A204.1 (cell line): ENCODE measurements around the gene NMUR1.
A peak's percentile ranks its signal among the peaks of the same experiment; 100 is the strongest.
"Not testable (repeated sequence)": the region's sequence is repeated elsewhere in the genome, so short reads cannot be mapped to it uniquely, and the experiment has no call there.

Experiments
- FAIRE-seq: peaks from 2 replicates; lab custom pipeline; 2012; peaks lifted over from hg19 to GRCh38; lab: Jason Lieb, UNC

The NMUR1 gene

GRCh38 chr2:231530099-231531011 lies at the start of gene NMUR1:
TSS of gene NMUR1 (minus strand) at chr2:231530445. CDS start at chr2:231530361, 84 bp downstream.
- no peak for FAIRE-seq

GRCh38 chr2:231579560-231579959 lies 49.3 kb upstream of the NMUR1 start:
- FAIRE-seq: no peak

- FAIRE-seq: not testable (repeated sequence)
Observed at GRCh38 chr2:231578655-231579054, 48.4 kb upstream of the NMUR1 start.

- FAIRE-seq: no peak
Observed at GRCh38 chr2:231576465-231576864, 46.2 kb upstream of the NMUR1 start.

GRCh38 chr2:231575612-231576256 lies 45.5 kb upstream of the NMUR1 start:
- FAIRE-seq: no peak

- FAIRE-seq: no peak
Observed at GRCh38 chr2:231573698-231574421, 43.6 kb upstream of the NMUR1 start.

- no peak for FAIRE-seq
Observed at GRCh38 chr2:231573096-231573495, 42.9 kb upstream of the NMUR1 start.

GRCh38 chr2:231571661-231572191 lies 41.5 kb upstream of the NMUR1 start:
- no peak for FAIRE-seq

- not testable (repeated sequence) for FAIRE-seq
Observed at GRCh38 chr2:231570915-231571314, 40.7 kb upstream of the NMUR1 start.

GRCh38 chr2:231568785-231569435 lies 38.7 kb upstream of the NMUR1 start:
- no peak for FAIRE-seq

GRCh38 chr2:231568098-231568784 lies 38.0 kb upstream of the NMUR1 start:
- no peak for FAIRE-seq

- no peak for FAIRE-seq
Observed at GRCh38 chr2:231567159-231567558, 36.9 kb upstream of the NMUR1 start.

- no peak for FAIRE-seq
Observed at GRCh38 chr2:231565887-231566594, 35.8 kb upstream of the NMUR1 start.

GRCh38 chr2:231563378-231563961 lies 33.2 kb upstream of the NMUR1 start:
- no peak for FAIRE-seq

GRCh38 chr2:231557571-231558217 lies 27.4 kb upstream of the NMUR1 start:
- FAIRE-seq: peak; percentile 85

GRCh38 chr2:231556981-231557380 lies 26.7 kb upstream of the NMUR1 start:
- no peak for FAIRE-seq

GRCh38 chr2:231556496-231556895 lies 26.3 kb upstream of the NMUR1 start:
- not testable (repeated sequence) for FAIRE-seq

GRCh38 chr2:231554748-231555545 lies 24.7 kb upstream of the NMUR1 start:
- FAIRE-seq: no peak

- no peak for FAIRE-seq
Observed at GRCh38 chr2:231554327-231554726, 24.1 kb upstream of the NMUR1 start.
